ENCODE measurements around the gene TMPRSS6.
"Not testable (repeated sequence)": the region's sequence is repeated elsewhere in the genome, so short reads cannot be mapped to it uniquely, and the experiment has no call there.

TMPRSS6 gene

DNA sequence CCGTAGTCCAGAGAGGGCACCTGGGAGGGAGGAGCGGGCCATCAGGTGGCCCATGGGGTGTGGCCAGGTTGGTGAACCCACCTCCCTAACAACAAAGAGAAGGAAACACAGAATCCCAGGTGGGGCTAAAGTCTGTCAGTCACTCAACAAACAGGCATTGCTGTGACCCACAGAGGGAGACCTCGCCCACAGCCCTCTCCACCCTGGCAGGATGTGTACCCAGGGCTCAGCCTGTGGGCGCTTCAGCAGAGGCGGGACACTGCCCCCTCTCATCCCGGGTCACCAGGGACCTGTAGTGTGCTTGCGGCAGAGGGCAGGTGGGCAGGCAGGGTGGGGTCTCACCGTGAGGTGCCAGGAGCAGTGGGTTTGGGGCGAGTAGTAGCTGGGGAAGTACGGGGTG lies 25.1 kb downstream of the TMPRSS6 start:
- no peak for DNase-seq

DNA sequence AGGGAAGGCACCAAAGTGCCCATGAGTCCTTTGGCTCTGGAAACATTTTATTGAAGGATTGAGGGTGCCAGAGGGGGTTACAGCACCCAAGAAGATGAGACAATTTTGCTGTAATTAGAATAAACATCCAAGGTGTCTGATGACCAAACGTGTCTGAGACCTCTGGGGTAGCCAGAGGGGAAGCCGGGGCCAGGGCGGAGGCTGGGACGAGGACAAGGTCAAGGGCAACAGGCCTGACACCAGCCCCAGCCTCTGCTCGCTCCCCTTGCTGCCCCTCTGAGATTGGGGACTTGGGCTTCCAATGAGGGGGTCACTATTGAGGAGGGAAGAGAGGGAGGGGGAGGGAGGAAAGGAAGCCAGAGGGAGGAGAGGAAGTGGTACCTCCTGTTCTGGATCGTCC lies 25.6 kb downstream of the TMPRSS6 start:
- DNase-seq, result no peak

DNA sequence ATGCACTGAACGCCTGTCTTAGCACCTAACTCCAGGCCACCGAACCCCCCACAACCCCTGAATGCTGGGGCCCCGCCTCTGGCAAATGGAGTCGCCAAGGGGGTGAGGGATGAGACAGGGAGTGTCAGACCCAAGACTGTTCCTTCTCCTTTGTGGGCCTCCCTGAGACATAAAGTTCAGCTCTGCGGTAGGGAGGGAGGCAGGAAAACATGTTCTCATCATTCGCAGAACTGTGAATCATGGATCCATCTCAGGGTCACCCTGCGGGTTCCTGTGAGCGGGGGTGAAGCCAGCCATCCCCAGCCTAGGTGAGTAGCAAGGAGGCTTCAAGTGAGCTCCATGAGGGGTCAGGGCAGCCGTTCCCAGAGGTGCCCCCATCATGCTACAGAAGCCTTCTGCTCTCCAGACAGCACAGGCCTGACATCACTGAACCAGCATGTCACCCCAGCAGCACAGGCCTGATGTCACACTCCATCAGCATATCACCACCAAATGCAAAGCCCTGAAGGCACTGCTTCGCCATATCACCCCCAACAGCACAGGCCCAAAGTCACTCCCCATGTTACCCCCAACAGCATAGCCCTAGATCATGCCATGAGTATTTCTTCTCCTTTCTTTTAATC lies 27.2 kb downstream of the TMPRSS6 start:
- no peak for DNase-seq

DNA sequence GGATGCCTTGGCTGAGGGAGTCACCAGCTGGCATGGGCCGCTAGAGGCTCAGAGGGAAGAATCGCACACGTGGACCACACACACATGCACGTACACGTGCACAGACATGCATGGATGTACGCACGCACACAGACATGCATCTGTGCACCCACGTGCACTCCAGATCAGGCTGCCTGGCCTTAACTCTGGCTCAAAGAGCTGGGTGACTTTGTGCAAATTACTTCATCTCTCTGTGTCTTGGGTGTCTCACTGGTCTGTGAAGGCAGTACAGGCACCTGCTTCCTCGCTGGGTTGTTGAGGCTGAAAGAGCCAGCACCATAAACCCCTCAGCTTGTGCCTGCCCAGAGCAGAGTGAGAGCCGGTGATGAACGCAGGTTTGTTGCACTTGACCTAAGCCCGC lies 28.7 kb downstream of the TMPRSS6 start:
- DNase-seq, result no peak

DNA sequence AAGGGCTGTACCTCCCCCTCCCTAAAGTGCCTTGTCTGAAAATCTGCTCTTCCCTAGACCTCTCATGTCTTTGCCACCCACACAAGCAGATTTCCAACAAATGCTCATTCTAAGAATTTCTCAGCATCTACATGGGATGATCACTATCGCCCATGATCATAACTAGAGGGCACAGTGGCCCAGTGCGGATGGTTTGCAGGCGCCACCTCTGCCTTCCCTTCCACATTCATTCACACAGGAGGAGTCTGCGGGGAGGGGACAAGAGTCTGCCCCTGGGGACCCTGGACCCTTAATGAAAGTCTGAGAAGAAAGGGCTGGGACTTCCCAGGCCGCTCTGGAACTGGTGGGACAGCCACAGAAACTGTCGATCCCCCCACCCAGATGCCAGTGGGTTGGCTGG lies 29.1 kb downstream of the TMPRSS6 start:
- no peak for DNase-seq

DNA sequence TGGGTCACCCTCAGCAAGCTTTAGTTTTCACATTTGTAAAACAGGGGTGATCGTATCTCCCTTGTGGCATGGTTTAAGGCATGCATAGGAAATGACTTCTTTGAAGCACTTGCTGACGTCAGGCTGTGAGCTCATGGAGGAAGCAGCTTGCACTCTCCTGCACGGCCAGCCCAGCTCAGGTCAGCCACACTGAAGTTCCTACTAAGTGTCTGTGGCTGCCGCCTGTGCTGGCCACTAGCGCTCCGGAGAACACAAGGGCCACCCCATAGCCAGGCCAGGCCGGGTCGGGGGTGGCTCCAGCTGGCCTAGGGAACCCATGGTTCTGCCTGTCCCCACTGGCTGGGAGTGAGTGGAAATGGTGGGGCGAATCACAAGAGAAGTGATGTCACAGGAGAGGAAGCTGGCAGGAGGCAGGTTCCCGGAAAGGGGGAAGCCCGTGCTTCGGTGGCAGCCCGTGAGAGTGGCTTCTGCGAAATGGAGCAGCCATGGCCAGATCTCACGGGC lies 29.8 kb downstream of the TMPRSS6 start:
- DNase-seq, result peak; percentile 35

DNA sequence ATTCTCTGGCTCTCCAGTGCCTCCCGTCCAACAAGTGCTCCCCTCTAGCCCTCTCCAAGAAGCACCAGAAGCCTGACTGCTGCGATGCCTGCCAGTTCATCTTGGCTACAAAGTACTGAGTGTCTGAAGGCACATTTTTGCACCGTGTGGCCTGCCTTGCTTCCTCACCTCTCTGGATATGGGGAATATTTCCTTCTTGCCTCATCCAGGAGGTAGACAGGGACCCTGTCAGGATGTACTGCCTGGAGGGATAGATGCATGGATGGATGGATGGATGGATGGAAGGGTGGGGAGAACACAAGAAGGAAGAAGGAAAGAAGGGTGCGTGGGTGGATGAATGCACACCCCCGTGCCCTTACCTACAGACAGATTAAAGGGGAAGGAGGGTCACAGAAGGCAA lies 30.4 kb downstream of the TMPRSS6 start:
- DNase-seq, result no peak

DNA sequence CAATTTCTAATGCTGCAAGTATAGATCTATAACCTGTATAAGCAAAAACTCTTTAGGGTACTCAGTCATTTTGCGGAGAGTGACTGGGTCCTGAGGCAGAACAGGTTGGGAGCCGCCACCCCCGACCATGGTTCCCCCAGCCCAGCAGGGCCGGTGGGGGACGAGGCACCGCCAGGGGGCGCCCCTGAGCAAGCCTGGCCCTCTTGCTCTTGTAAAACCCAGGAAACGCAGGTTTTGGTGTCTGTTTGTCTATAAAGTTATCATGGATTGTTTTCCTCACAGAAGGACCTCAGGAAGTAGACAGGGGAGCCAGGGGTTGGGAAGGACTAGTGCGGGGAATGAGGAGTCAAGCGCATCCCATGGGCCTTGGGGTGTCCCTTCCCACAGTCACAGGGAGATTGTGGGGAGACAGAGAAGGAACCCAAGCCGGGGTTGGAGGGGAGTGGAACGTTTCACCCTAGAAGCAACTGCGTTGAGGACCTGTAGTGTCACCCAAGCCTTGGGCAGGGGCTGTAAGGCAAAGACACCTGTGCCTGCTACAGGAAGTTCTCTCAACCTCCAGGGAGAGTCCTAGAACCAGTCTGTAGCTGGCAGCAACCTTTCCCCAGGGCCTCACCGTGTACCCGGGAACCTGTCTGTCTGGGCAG lies 31.6 kb downstream of the TMPRSS6 start:
- DNase-seq, result peak; percentile 66

DNA sequence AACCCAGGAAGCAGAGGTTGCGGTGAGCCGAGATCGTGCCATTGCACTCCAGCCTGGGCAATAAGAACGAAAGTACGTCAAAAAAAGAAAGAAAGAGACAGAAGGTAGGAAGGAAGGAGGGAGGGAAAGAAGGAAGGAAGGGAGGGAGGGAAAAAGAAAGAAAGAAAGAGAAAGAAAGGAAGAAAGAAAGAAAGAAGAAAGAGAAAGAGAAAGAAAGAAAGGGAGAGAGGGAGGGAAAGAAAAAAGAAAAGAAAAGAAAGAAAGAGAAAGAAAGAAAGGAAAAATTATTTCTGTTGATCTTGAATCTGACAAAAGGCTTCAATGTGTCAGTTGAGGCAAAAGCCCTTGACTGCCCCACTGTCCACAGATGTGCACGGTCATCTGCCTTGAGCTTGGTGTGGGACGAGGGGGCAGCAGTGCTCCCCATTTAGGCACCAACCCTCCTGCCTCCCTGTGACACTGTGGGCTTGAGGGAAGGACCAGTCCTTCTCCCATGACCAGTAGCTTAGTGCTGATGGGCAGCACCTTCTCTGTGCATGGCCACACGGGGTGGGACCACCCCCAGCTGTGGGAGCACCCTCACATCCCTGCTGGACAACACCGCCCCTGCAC lies 33.6 kb downstream of the TMPRSS6 start:
- no peak for DNase-seq

DNA sequence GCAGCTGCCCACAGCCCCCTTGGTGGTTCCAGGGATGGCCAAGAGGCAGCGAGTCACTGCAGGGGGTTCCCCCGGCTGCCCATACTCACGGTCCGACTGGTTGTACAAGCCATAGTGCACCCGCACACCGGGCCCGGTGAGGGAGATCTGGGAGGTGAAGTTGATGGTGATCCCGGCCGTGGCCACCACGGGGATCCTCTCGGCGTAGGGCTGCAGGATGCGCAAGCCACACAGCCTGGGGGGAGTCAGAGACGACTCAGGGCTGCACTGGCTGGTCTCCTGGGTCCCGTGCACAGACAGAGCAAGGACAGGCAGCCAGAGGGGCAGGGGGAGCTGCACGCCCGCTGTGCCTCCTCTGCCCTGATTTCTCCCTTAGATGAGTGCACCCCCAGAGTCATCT lies 34.5 kb downstream of the TMPRSS6 start:
- DNase-seq, result no peak

DNA sequence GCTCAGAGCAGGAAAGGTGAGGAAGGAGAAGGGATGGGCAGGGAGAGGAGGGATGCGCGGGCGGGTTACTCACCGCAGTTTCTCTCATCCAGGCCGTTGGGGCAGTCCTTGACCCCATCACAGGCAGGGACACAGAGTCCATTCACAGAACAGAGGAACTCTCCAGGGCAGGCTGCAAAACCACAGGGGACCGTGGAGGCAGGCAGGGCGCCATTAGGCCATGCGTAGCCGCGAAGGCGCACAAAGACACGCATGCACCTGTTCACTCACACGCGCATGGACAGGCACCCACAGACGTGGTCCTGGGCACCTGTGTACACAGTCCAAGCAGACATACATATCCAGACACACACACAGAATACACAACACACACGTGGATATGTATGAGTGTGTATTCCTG lies 35.0 kb downstream of the TMPRSS6 start:
- no peak for DNase-seq

DNA sequence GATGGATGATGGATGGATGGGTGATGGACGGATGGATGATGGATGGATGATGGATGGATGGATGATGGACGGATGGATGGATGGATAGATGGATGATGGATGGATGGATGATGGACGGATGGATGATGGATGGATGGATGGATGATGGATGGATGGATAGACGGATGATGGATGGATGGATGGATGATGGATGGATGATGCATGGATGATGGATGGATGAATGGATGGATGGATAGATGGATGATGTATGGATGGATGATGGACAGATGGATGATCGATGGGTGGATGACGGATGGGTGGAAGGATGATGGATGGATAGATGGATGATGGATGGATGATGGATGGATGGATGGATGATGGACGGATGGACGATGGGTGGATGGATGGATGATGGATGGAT lies 36.8 kb downstream of the TMPRSS6 start:
- DNase-seq, result no peak

DNA sequence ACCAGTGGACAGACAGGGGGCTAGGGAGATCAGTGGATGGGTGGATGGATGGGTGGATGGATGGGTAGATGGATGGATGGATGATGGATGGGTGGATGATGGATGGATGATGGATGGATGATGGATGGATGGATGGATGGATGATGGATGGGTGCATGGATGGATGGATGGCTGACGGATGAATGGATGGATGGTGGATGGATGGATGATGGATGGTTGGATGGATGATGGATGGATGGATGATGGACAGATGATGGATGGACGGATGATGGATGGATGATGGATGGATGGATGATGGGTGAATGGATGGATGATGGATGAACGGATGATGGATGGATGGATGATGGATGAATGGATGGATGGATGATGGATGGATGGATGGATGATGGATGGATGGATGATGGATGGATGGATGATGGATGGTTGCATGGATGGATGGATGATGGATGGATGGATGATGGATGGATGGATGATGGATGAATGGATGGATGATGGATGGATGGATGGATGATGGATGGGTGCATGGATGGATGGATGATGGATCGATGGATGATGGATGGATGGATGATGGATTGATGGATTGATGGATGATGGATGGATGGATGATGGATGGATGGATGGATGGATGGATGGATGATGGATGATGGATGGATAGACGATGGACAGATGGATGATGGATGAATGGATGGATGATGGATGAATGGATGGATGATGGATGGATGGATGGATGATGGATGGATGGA lies 37.5 kb downstream of the TMPRSS6 start:
- not testable (repeated sequence) for DNase-seq

DNA sequence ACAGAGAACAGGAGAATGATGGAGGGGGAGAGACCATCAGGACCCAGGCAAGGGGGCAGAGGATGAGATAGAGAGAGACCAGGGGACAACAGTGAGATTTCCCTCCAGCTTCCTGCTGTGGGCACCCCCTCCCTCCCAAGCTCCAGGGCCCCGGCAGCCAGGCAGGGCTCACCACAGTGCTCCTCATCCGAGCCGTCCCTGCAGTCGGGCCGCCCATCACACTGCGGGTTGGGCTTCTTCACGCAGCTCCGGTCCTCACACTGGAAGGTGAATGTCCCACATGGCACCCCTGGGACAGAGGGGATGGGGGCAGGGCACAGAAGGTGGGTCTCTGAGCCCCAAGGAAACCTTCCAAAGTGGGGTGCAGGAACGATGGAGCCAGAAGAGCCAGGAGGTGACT lies 38.8 kb downstream of the TMPRSS6 start:
- DNase-seq, result no peak

DNA sequence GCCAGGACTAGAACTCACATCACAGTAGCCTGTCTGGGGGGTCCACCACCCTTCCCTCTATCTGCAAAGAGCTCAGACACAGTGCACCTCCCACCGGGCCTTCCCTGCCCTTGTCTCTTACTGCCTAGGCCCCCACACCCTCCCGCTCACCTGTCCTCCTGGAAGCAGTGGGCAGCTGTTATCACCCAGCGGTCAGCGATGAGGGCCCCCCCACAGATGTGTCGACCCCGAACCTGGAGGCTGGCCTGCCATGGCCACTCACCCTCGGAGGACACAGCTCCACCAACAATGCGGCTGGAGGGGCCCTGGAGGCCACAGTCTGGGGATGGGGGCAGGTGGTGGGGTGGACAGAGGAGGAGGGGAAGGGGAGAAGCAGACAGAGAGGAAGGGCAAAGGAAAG lies 39.2 kb downstream of the TMPRSS6 start:
- DNase-seq, result no peak

DNA sequence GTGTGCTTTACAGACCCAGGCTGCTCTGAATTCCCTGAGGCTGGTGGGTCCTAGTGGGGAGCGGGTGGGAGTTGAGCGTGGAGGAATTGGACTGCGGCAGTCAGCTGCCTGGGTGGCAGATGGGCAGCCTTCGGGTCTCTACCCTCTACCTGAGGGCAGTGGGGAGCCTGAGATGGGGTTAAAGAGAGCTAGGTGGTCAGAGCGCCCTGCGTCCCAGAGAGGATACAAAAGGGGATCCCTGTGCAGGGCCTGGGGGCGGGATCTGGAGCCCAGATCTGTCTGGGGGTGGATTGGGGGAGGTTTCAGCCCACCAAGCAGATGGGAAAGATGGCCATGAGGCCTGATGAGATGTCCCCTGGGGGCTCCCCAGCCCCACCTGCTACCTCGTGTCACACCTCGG lies 39.8 kb downstream of the TMPRSS6 start:
- DNase-seq, result no peak

DNA sequence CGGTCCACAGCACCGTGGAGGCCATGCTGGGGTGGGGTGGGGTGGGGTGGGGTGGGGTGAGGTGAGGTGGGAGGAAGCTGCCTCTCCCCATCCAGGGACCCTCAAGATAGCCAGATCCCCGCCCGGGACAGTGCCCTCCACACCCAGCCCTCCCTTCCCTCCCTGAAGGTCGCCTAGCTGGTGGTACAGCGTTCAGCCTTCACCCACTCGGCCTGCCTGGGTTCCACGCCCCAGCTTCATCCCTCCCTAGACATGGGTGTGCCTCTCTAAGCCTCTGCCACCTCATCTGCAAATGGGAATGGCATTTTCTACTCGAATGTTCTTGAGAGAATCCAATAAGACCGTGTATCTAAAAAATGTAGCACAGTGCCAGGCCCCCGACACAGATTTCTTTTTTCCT lies 40.2 kb downstream of the TMPRSS6 start:
- no peak for DNase-seq

DNA sequence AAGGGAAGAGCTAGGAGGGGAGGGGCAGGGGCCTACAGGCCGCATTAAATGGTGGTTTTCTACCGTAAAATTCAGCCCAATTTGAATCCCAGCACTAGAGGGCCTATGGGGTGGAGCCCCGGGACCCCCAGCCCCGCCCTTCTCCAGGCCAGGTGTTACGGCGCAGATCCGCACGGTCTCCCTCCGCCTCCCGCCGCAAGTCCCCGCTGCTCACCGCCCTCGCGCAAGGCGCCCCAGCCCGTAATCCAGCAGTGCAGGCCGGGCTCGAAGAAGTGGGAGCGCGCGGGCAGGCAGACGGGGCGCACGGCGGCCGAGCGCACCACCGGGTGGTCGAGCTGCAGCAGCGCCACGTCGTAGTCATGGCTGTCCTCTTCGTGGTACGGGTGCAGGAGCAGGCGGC lies 40.7 kb downstream of the TMPRSS6 start:
- no peak for DNase-seq

DNA sequence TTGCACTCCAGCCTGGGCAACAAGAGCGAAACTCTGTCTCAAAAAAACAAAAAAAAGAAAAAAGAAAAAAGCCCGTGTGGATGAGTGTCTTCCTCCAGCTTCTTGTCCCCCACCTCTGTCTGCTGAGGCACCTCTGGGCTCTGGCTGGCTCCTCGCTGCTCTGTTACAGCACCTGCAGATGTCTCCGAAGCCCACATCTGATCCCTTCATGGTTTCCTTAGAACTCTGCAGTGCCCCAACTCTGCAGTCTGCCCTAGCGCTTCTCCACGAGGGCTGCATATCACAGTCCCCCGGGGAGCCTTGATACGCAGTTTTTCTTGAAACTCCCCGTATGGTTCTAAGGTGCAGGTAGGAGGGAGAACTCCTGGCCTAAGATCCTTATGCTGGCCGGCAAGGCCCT lies 42.1 kb downstream of the TMPRSS6 start:
- no peak for DNase-seq

DNA sequence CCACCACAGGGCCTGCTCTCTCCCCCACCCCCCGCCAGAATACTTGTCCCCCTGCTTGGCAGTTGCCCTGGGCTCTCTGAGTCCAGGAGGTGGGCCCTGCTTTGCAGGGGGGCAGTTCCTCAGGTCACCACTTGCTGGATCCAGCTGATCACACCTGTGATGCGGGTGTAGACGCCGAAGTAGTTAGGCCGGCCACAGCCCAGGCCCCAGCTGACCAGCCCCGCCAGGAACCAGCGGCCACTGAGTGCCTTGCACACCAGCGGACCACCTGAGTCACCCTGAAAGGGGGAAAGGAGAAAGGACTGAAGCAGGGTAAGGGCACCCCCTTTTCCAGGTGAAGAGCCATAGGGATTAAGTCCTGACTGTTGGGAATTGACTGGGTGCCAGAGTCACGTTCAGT lies 43.6 kb downstream of the TMPRSS6 start:
- no peak for DNase-seq

DNA sequence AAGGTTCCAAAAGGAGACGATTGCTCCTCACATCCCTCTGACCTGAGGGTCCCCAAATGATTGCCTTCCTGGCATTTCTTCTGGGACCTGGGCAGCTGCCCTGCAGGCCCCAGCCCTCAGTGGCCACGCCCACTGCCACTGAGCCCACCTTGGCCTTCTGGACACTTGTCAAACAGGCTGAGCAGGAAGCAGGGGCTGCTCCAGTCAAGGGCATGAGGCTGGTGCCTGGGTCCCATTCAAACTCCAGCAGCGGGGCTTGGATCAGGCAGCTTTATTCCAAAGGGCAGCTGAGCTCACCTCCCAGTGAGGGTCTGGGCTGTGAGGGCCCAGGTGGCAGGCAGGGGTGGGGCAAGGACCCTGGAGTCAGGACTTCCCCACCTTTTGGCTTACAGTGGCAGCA lies 44.3 kb downstream of the TMPRSS6 start:
- no peak for DNase-seq

DNA sequence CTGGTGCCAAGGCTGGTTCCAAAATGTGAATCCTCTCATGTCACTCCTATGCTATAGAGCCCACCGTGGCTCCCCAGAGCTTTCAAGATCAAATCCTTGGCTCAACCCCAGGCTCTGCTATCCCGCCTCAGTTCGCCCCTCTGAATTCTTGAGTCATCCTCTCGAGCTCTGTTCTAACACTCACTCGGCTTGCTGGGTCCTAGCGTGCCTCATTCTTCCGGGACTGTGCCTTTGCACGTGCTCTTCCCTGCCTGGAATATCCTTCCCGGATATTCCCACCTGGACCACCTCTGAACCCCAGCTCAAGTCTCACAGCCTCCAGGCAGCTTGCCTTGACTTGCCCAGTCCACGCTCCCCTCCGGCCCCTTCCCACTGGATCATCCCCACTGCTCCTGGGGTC lies 45.0 kb downstream of the TMPRSS6 start:
- no peak for DNase-seq
